ENCODE data around the gene PPP1R10. TPM values are rescaled to one million over a fixed set of nuclear protein-coding genes. Genes with fewer than 3 reads are reported as not detected.

Gene PPP1R10
- total RNA-seq, 1 donor from 2014 or later = 58.2 TPM

- H3K36me3 Mint-ChIP-seq (ENCODE audit: low read depth) = peaks cover 8% of the 10 kb centered on the region
- no peak for TF ChIP-seq CTCF (IDR thresholded peaks at IDR 0.05)
- peaks cover 17% of the 10 kb centered on the region for H3K4me1 Mint-ChIP-seq (ENCODE audit: low read depth)
- peak within 1 kb of the TSS; percentile 82 for H3K27ac Mint-ChIP-seq (ENCODE audit: unreplicated experiment)
- DNase-seq (ENCODE audit: low spot score) = peak; percentile 97
- H3K4me3 Mint-ChIP-seq (ENCODE audit: unreplicated experiment) = peak within 1 kb of the TSS; percentile 82
- H3K9me3 Mint-ChIP-seq (ENCODE audit: low read depth) = no peaks in the 10 kb centered on the region
- no peaks in the 10 kb centered on the region for H3K27me3 Mint-ChIP-seq (ENCODE audit: low read depth)
These were observed 29.6 kb upstream of the PPP1R10 start, which contains the start of gene C6orf136 for GRCh38 chr6:30646450-30647241. Gene C6orf136, plus strand, starts transcription at chr6:30647133. Its CDS starts 99 bp downstream, at chr6:30647232.

GRCh38 chr6:30645989-30646388 is 28.9 kb upstream of the PPP1R10 start:
- Mint-ChIP-seq H3K36me3 (ENCODE audit: low read depth) (peaks cover 9% of the 10 kb centered on the region), H3K4me3 (ENCODE audit: unreplicated experiment) (no peak overlapping the region), H3K9me3 (ENCODE audit: low read depth) (no peaks in the 10 kb centered on the region), H3K27me3 (ENCODE audit: low read depth) (no peaks in the 10 kb centered on the region), H3K4me1 (ENCODE audit: low read depth) (peaks cover 17% of the 10 kb centered on the region), H3K27ac (ENCODE audit: unreplicated experiment) (peak overlapping the region; percentile 79)
- no peak for TF ChIP-seq CTCF (IDR thresholded peaks at IDR 0.05)
- no peak for DNase-seq (ENCODE audit: low spot score)

- Mint-ChIP-seq H3K27ac (ENCODE audit: unreplicated experiment) (peak overlapping the region; percentile 33), H3K4me3 (ENCODE audit: unreplicated experiment) (no peak overlapping the region), H3K27me3 (ENCODE audit: low read depth) (no peaks in the 10 kb centered on the region), H3K4me1 (ENCODE audit: low read depth) (peaks cover 17% of the 10 kb centered on the region), H3K36me3 (ENCODE audit: low read depth) (peaks cover 12% of the 10 kb centered on the region), H3K9me3 (ENCODE audit: low read depth) (no peaks in the 10 kb centered on the region)
- no peak for DNase-seq (ENCODE audit: low spot score)
- no peak for TF ChIP-seq CTCF (IDR thresholded peaks at IDR 0.05)
These were observed 27.7 kb upstream of the PPP1R10 start for GRCh38 chr6:30644769-30645168.

GRCh38 chr6:30643656-30644055 is 26.6 kb upstream of the PPP1R10 start:
- H3K4me3 Mint-ChIP-seq (ENCODE audit: unreplicated experiment) = no peak overlapping the region
- peaks cover 12% of the 10 kb centered on the region for H3K36me3 Mint-ChIP-seq (ENCODE audit: low read depth)
- no peaks in the 10 kb centered on the region for H3K9me3 Mint-ChIP-seq (ENCODE audit: low read depth)
- TF ChIP-seq CTCF (IDR thresholded peaks at IDR 0.05) = no peak
- H3K27me3 Mint-ChIP-seq (ENCODE audit: low read depth) = no peaks in the 10 kb centered on the region
- peak overlapping the region; percentile 54 for H3K27ac Mint-ChIP-seq (ENCODE audit: unreplicated experiment)
- DNase-seq (ENCODE audit: low spot score) = no peak
- peaks cover 17% of the 10 kb centered on the region for H3K4me1 Mint-ChIP-seq (ENCODE audit: low read depth)

GRCh38 chr6:30641048-30641447 is 24.0 kb upstream of the PPP1R10 start:
- peaks cover 3% of the 10 kb centered on the region for H3K4me1 Mint-ChIP-seq (ENCODE audit: low read depth)
- no peak for DNase-seq (ENCODE audit: low spot score)
- no peak for TF ChIP-seq CTCF (IDR thresholded peaks at IDR 0.05)
- H3K27me3 Mint-ChIP-seq (ENCODE audit: low read depth) = no peaks in the 10 kb centered on the region
- H3K4me3 Mint-ChIP-seq (ENCODE audit: unreplicated experiment) = no peak overlapping the region
- no peak overlapping the region for H3K27ac Mint-ChIP-seq (ENCODE audit: unreplicated experiment)
- no peaks in the 10 kb centered on the region for H3K9me3 Mint-ChIP-seq (ENCODE audit: low read depth)
- H3K36me3 Mint-ChIP-seq (ENCODE audit: low read depth) = peaks cover 12% of the 10 kb centered on the region
